Measurements from ENCODE around the gene KLHL36. TPM values are rescaled to one million over a fixed set of nuclear protein-coding genes. Genes with fewer than 3 reads are reported as not detected.

The KLHL36 gene
- total and polyA plus RNA-seq, 7 donors, result 14.4 to 45.9 (median 40.0) TPM

DNA sequence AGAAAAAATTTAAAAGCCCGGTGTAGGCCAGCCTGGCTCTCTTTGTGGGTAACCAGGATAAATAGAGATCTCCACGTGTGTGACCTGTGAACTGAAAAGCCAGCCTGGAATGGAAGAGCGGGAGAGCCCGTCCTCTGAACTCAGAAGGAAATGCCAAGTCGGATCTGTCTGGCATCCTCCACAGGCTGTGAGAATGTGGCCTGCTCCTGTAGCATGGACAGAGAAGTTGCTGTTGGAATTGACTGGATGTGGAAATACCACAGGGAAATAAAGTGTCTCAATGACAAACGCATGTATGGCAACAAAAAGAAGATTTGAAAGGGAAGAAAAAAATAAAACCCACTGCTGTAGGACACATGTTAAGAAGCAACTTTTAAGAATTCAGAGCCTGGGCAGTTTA is 6.7 kb downstream of the KLHL36 start:
- intact Hi-C loops (cut with DNase I), result no loop called here
- peaks cover 18 to 72% (median 49%) of the 10 kb centered on the region in 4 donors for H3K36me3 ChIP-seq
- H3K4me3 ChIP-seq, result no peak overlapping the region
- TF ChIP-seq, protein P1, sequence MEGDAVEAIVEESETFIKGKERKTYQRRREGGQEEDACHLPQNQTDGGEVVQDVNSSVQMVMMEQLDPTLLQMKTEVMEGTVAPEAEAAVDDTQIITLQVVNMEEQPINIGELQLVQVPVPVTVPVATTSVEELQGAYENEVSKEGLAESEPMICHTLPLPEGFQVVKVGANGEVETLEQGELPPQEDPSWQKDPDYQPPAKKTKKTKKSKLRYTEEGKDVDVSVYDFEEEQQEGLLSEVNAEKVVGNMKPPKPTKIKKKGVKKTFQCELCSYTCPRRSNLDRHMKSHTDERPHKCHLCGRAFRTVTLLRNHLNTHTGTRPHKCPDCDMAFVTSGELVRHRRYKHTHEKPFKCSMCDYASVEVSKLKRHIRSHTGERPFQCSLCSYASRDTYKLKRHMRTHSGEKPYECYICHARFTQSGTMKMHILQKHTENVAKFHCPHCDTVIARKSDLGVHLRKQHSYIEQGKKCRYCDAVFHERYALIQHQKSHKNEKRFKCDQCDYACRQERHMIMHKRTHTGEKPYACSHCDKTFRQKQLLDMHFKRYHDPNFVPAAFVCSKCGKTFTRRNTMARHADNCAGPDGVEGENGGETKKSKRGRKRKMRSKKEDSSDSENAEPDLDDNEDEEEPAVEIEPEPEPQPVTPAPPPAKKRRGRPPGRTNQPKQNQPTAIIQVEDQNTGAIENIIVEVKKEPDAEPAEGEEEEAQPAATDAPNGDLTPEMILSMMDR (IDR thresholded peaks at IDR 0.05), result no peak
- no peak for TF ChIP-seq POLR2A (IDR thresholded peaks at IDR 0.05)
- TF ChIP-seq POLR2AphosphoS5 (IDR thresholded peaks at IDR 0.05), result no peak
- no peak for TF ChIP-seq EP300 (IDR thresholded peaks at IDR 0.05)
- H3K27ac ChIP-seq, result no peak overlapping the region
- no peak for DNase-seq
- no peaks in the 10 kb centered on the region for H3K9me3 ChIP-seq
- WGBS, 2 donors, result 73 to 74% methylated on average over 6 of the region's 6 CpGs
- H3K4me1 ChIP-seq, result peaks cover 0 to 7% (median 5%) of the 10 kb centered on the region in 4 donors
- H3K27me3 ChIP-seq, result no peaks in the 10 kb centered on the region

GRCh38 chr16:84656649-84657048 is 8.3 kb downstream of the KLHL36 start:
- Histone ChIP-seq H3K4me3 (no peak overlapping the region), H3K27ac (no peak overlapping the region), H3K4me1 (no peaks in the 10 kb centered on the region), H3K9me3 (no peaks in the 10 kb centered on the region), H3K36me3 (peaks cover 19 to 80% (median 55%) of the 10 kb centered on the region in 4 donors), H3K27me3 (no peaks in the 10 kb centered on the region)
- WGBS, 2 donors, result 91 to 97% methylated on average over 22 of the region's 22 CpGs
- intact Hi-C loops (cut with DNase I), result no loop called here
- no peak for TF ChIP-seq POLR2A (IDR thresholded peaks at IDR 0.05)
- no peak for TF ChIP-seq EP300 (IDR thresholded peaks at IDR 0.05)
- TF ChIP-seq, protein P1 (IDR thresholded peaks at IDR 0.05), result no peak
- no peak for DNase-seq

- TF ChIP-seq POLR2AphosphoS5 (IDR thresholded peaks at IDR 0.05) (no peak), POLR2A (IDR thresholded peaks at IDR 0.05) (no peak), EP300 (IDR thresholded peaks at IDR 0.05) (no peak)
- TF ChIP-seq, protein P1 (IDR thresholded peaks at IDR 0.05), result no peak
Measured at GRCh38 chr16:84657229-84657837, 9.0 kb downstream of the KLHL36 start.

DNA sequence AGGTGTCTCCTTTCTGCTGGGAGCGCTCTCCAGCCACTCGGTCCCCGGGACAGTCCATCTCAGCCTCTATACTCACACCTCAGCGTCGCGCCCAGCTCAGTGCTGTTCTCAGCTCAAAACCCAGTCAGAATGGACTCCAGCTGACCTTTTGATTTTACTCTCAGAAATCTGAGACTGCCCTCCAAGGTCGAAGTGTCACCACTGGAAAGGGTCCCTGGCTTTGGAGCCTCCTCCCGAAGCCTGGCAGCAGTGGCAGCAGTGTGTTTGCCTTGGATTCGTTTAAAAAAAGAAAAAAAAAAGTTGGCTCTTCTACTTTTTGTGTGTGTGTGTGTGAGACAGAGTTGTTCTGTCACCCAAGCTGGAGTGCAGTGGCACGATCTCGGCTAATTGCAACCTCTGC is 10.4 kb downstream of the KLHL36 start:
- Histone ChIP-seq H3K4me3 (no peak overlapping the region), H3K9me3 (no peaks in the 10 kb centered on the region), H3K36me3 (peaks cover 33 to 80% (median 59%) of the 10 kb centered on the region in 4 donors), H3K27ac (no peak overlapping the region), H3K27me3 (no peaks in the 10 kb centered on the region), H3K4me1 (no peaks in the 10 kb centered on the region)
- 90 to 93% methylated on average over 11 of the region's 11 CpGs for WGBS, 2 donors
- no peak for DNase-seq
- TF ChIP-seq POLR2AphosphoS5 (IDR thresholded peaks at IDR 0.05) (no peak), EP300 (IDR thresholded peaks at IDR 0.05) (no peak), POLR2A (IDR thresholded peaks at IDR 0.05) (no peak)
- TF ChIP-seq, protein P1 (IDR thresholded peaks at IDR 0.05), result no peak
- intact Hi-C loops (cut with DNase I), result loop anchor here (2.0 kb wide), 1 partner anchor 30 kb away; no protein-coding TSS in a partner anchor

More at GRCh38 chr16:84657229-84657837, 9.0 kb downstream of the KLHL36 start:
- no peaks in the 10 kb centered on the region for H3K9me3 ChIP-seq
- no peak overlapping the region for H3K27ac ChIP-seq
- intact Hi-C loops (cut with DNase I), result no loop called here
- no peak overlapping the region for H3K4me3 ChIP-seq
- peaks cover 26 to 80% (median 60%) of the 10 kb centered on the region in 4 donors for H3K36me3 ChIP-seq
- H3K4me1 ChIP-seq, result no peaks in the 10 kb centered on the region
- no peak for DNase-seq
- H3K27me3 ChIP-seq, result no peaks in the 10 kb centered on the region
- 98% methylated on average over 50 of the region's 50 CpGs for WGBS, 2 donors

All from sigmoid colon (tissue), 7 donors.